GM21526 (cell line): ENCODE results near the gene APLF.
"Not testable (repeated sequence)": the region's sequence is repeated elsewhere in the genome, so short reads cannot be mapped to it uniquely, and the experiment has no call there.

Experiments used
- ATAC-seq: cut with Tn5 transposase; IDR thresholded peaks from one replicate; pipeline ENCODE4 v1.9.1; 2021; ENCODE audit warnings: moderate library complexity; ENCODE audit not compliant: unreplicated experiment, low FRiP score

The APLF gene

GRCh38 chr2:68526943-68527342, 59.6 kb downstream of the APLF start:
- ATAC-seq: not testable (repeated sequence)

GRCh38 chr2:68527343-68528081, 60.1 kb downstream of the APLF start:
- not testable (repeated sequence) for ATAC-seq

GRCh38 chr2:68529156-68529555, 61.8 kb downstream of the APLF start:
- ATAC-seq: not testable (repeated sequence)

- not testable (repeated sequence) for ATAC-seq
Measured at GRCh38 chr2:68529651-68530050, 62.3 kb downstream of the APLF start.

- ATAC-seq: no peak
Measured at GRCh38 chr2:68536000-68536399, 68.6 kb downstream of the APLF start.

GRCh38 chr2:68537011-68537410, 69.6 kb downstream of the APLF start:
- ATAC-seq: no peak

- ATAC-seq: no peak
Measured at GRCh38 chr2:68537809-68538208, 70.4 kb downstream of the APLF start.

GRCh38 chr2:68544811-68545210, 77.4 kb downstream of the APLF start:
- no peak for ATAC-seq

GRCh38 chr2:68548396-68548795, 81.0 kb downstream of the APLF start:
- no peak for ATAC-seq

- no peak for ATAC-seq
Measured at GRCh38 chr2:68553098-68553497, 85.7 kb downstream of the APLF start.

GRCh38 chr2:68555425-68556206, 88.2 kb downstream of the APLF start:
- ATAC-seq: not testable (repeated sequence)

GRCh38 chr2:68556381-68556780, 89.0 kb downstream of the APLF start:
- no peak for ATAC-seq

GRCh38 chr2:68558576-68558975, 91.2 kb downstream of the APLF start:
- ATAC-seq: no peak

- ATAC-seq: no peak
Measured at GRCh38 chr2:68559692-68560091, 92.3 kb downstream of the APLF start.

- no peak for ATAC-seq
Measured at GRCh38 chr2:68560545-68560944, 93.2 kb downstream of the APLF start.

GRCh38 chr2:68561372-68561771, 94.0 kb downstream of the APLF start:
- ATAC-seq: no peak

- no peak for ATAC-seq
Measured at GRCh38 chr2:68562934-68563333, 95.5 kb downstream of the APLF start.

GRCh38 chr2:68564426-68564825, 97.0 kb downstream of the APLF start:
- no peak for ATAC-seq

GRCh38 chr2:68565273-68565672, 97.9 kb downstream of the APLF start:
- no peak for ATAC-seq

- ATAC-seq: no peak
Measured at GRCh38 chr2:68565858-68566257, 98.5 kb downstream of the APLF start.

- no peak for ATAC-seq
Measured at GRCh38 chr2:68566362-68566761, 99.0 kb downstream of the APLF start.

- ATAC-seq: no peak
Measured at GRCh38 chr2:68568116-68568515, 100.7 kb downstream of the APLF start.
